ENCODE data around the gene SPDEF.

The SPDEF gene

GRCh38 chr6:34539181-34539580, 16.9 kb downstream of the SPDEF start:
- Histone ChIP-seq H3K4me1 (ENCODE audit: low read depth, poor library complexity, severe bottlenecking) (no peaks in the 10 kb centered on the region), H2AFZ (ENCODE audit: low read depth) (no peak overlapping the region), H3K79me2 (ENCODE audit: insufficient read depth, low read depth) (no peaks in the 10 kb centered on the region), H3K27ac (no peak overlapping the region), H4K20me1 (ENCODE audit: insufficient read depth) (no peaks in the 10 kb centered on the region), H3K4me2 (no peak overlapping the region), H3K4me3 (IDR thresholded peaks at IDR 0.05; ENCODE audit: insufficient read depth, low read depth, low read length) (no peak overlapping the region), H3K27me3 (ENCODE audit: insufficient read depth, low read depth) (no peaks in the 10 kb centered on the region; the same call in 1 of the 2 replicates), H3K36me3 (ENCODE audit: insufficient read depth) (no peaks in the 10 kb centered on the region), H3K9ac (no peak overlapping the region)
- TF ChIP-seq CTCF (conservative IDR thresholded peaks at IDR 0.05; ENCODE audit: low read depth, low read length) = no peak

- Histone ChIP-seq H3K4me3 (IDR thresholded peaks at IDR 0.05; ENCODE audit: insufficient read depth, low read depth, low read length) (no peak overlapping the region), H3K27me3 (ENCODE audit: insufficient read depth, low read depth) (no peaks in the 10 kb centered on the region; the same call in 1 of the 2 replicates), H3K36me3 (ENCODE audit: insufficient read depth) (no peaks in the 10 kb centered on the region), H3K9ac (no peak overlapping the region), H2AFZ (ENCODE audit: low read depth) (no peak overlapping the region), H3K79me2 (ENCODE audit: insufficient read depth, low read depth) (no peaks in the 10 kb centered on the region), H3K4me1 (ENCODE audit: low read depth, poor library complexity, severe bottlenecking) (no peaks in the 10 kb centered on the region), H4K20me1 (ENCODE audit: insufficient read depth) (no peaks in the 10 kb centered on the region), H3K27ac (no peak overlapping the region), H3K4me2 (no peak overlapping the region)
- no peak for TF ChIP-seq CTCF (conservative IDR thresholded peaks at IDR 0.05; ENCODE audit: low read depth, low read length)
Observed at GRCh38 chr6:34538581-34538980, 17.5 kb downstream of the SPDEF start.

- Histone ChIP-seq H3K4me3 (IDR thresholded peaks at IDR 0.05; ENCODE audit: insufficient read depth, low read depth, low read length) (no peak overlapping the region), H3K27me3 (ENCODE audit: insufficient read depth, low read depth) (no peaks in the 10 kb centered on the region), H4K20me1 (ENCODE audit: insufficient read depth) (no peaks in the 10 kb centered on the region), H3K27ac (no peak overlapping the region), H3K4me2 (no peak overlapping the region), H2AFZ (ENCODE audit: low read depth) (no peak overlapping the region), H3K36me3 (ENCODE audit: insufficient read depth) (no peaks in the 10 kb centered on the region), H3K4me1 (ENCODE audit: low read depth, poor library complexity, severe bottlenecking) (no peaks in the 10 kb centered on the region), H3K9ac (no peak overlapping the region), H3K79me2 (ENCODE audit: insufficient read depth, low read depth) (no peaks in the 10 kb centered on the region)
- no peak for TF ChIP-seq CTCF (conservative IDR thresholded peaks at IDR 0.05; ENCODE audit: low read depth, low read length)
Observed at GRCh38 chr6:34537922-34538550, 18.1 kb downstream of the SPDEF start.

GRCh38 chr6:34536959-34537848, 18.9 kb downstream of the SPDEF start:
- no peaks in the 10 kb centered on the region for H3K27me3 ChIP-seq (ENCODE audit: insufficient read depth, low read depth)
- H3K27ac ChIP-seq = no peak overlapping the region

More at GRCh38 chr6:34536959-34537848, 18.9 kb downstream of the SPDEF start:
- Histone ChIP-seq H3K36me3 (ENCODE audit: insufficient read depth) (no peaks in the 10 kb centered on the region), H3K4me3 (IDR thresholded peaks at IDR 0.05; ENCODE audit: insufficient read depth, low read depth, low read length) (no peak overlapping the region), H3K79me2 (ENCODE audit: insufficient read depth, low read depth) (no peaks in the 10 kb centered on the region), H3K4me2 (no peak overlapping the region), H3K4me1 (ENCODE audit: low read depth, poor library complexity, severe bottlenecking) (no peaks in the 10 kb centered on the region), H3K9ac (no peak overlapping the region), H2AFZ (ENCODE audit: low read depth) (no peak overlapping the region), H4K20me1 (ENCODE audit: insufficient read depth) (no peaks in the 10 kb centered on the region)
- no peak for TF ChIP-seq CTCF (conservative IDR thresholded peaks at IDR 0.05; ENCODE audit: low read depth, low read length)

All from KMS-11 (cell line).